ENCODE measurements around the gene RAB4B.
"Not testable (repeated sequence)": the region's sequence is repeated elsewhere in the genome, so short reads cannot be mapped to it uniquely, and the experiment has no call there.

RAB4B gene, protein sequence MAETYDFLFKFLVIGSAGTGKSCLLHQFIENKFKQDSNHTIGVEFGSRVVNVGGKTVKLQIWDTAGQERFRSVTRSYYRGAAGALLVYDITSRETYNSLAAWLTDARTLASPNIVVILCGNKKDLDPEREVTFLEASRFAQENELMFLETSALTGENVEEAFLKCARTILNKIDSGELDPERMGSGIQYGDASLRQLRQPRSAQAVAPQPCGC

DNA sequence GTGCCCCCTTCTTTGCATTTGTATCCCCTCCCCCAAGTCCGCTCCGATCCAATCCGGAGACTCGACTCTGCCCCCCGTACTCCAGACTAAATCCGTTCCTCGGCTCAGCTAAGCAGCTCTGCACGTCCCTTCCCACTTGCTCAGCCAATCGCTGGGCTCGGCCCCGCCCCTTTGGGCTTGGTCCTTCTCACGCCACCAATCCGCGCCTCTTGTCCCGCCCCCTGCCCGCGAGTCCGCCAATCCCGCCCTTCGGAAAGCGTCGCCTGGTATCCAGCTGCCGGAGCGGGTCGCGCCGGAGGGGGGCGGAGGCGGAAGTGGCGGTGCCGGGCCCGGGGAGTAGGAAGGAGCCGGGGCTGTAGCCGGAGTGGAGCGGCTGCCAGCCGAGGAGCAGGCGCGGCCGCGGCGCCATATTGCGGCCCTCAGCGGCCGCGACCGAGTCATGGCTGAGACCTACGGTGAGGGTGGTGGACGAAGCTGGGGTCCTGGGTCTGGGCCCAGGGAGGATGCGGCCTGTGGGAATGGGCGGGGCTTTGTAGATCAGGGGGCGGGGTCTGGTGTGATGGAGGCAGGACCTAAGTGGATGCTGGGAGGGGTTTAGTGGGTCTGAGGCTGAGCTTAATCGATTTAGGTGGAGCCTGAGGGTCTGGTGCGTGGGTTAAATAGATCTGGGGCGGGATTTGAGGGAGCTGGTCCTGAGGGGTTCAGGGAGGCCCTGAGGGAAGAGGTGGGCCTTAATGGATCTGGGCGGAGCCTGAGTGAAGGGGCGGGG lies at the start of gene RAB4B:
Gene RAB4B, plus strand, starts transcription at position 311 of the 769 bp plus-strand sequence. Its CDS starts 129 bp downstream, at position 440.
- DNase-seq (ENCODE audit: low read depth in 1 of 2, low spot score in 1 of 2), result peak; percentile 100

DNA sequence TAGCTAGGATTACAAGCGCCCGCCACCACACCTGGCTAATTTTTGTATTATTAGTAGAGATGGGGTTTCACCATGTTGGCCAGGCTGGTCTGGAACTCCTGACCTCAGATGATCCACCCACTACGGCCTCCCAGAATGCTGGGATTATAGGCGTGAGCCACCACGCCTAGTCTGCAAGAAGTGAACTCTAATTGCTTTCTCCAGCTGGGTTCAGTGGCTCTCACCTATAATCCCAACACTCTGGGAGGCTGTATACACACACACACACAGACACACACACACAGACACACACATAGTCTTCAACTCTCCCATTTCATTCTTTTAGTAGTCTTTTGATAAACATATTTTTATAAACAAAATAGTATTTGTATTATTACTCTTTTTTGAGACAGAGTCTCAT lies 48.0 kb upstream of the RAB4B start:
- DNase-seq (ENCODE audit: low read depth in 1 of 2, low spot score in 1 of 2), result not testable (repeated sequence)

DNA sequence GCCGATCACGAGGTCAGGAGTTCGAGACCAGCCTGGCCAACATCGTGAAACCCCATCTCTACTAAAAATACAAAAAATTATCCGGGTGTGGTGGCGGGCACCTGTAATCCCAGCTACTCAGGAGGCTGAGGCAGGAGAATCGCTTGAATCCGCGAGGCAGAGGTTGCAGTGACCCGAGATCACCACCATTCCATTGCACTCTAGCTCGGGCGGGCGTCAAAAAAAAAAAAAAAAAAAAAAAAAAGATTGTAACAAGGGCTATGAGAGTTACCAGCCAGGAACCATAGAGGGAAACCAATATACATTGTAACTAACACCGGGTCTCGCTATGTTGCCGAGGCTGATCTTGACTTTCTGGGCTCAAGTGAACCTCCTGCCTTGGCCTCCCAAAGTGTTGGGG lies 45.7 kb upstream of the RAB4B start:
- not testable (repeated sequence) for DNase-seq (ENCODE audit: low read depth in 1 of 2, low spot score in 1 of 2)

DNA sequence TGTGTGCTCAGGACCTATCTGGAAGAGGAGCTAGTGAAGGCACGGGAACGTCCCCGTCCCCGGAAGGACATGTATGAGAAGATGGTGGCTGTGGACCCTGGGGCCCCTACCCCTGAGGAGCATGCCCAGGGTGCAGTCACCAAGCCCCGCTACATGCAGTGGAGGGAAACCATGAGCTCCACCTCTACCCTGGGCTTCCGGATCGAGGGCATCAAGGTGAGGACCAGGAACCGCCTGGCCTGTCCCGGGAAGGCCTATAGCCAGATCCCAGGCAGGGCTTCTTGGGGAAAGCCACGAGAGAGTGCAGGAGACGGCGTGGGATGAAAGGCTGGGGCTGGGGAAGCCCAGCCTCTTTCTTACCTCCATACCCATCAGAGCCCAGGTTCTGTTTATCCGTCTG lies 44.9 kb upstream of the RAB4B start:
- DNase-seq (ENCODE audit: low read depth in 1 of 2, low spot score in 1 of 2), result no peak

DNA sequence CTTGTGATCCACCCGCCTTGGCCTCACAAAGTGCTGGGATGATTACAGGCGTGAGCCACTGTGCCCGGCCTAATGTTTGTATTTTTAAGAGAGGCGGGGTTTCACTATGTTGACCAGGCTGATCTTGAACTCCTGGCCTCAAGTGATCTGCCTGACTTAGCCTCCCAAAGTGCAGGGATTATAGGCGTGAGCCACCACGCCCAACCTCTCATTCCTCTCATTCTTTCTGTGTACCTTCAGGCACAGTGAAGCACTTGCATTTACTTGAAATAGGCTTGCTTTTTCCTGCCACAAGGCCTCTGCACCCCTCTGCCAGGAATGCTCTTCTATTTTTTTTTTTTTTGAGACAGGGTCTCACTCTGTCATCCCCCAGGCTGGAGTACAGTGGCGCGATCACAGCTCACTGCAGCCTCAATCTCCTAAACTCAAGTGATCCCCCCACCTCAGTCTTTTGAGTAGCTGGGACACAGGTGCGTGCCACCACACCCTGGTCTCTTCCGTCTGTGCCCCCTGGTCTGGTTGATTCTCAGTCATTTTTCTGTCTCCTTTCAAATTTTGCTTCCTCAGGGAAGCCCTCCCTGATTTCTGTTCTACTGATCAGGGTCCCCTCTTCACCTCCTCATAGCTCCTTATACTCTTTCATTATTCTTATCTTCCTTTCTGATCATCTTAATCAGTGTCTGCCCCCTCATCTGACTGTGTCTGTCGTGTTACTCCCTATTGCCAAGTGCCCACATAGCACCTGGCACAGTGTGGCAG lies 42.9 kb upstream of the RAB4B start:
- no peak for DNase-seq (ENCODE audit: low read depth in 1 of 2, low spot score in 1 of 2)

DNA sequence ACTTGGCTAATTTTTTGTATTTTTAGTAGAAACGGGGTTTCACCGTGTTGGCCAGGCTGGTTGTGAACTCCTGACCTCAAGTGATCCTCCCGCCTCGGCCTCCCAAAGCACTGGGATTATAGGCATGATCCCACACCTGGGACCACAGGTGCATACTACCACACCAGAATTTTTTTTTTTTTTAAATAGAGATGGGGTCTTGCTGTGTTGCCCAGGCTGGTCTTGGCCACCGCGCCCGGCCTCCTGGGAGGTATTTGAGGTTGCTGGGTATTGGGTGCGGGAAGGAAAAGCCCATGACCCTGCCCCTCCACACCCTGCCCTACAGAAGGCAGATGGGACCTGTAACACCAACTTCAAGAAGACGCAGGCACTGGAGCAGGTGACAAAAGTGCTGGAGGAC lies 41.4 kb upstream of the RAB4B start:
- DNase-seq (ENCODE audit: low read depth in 1 of 2, low spot score in 1 of 2), result no peak

DNA sequence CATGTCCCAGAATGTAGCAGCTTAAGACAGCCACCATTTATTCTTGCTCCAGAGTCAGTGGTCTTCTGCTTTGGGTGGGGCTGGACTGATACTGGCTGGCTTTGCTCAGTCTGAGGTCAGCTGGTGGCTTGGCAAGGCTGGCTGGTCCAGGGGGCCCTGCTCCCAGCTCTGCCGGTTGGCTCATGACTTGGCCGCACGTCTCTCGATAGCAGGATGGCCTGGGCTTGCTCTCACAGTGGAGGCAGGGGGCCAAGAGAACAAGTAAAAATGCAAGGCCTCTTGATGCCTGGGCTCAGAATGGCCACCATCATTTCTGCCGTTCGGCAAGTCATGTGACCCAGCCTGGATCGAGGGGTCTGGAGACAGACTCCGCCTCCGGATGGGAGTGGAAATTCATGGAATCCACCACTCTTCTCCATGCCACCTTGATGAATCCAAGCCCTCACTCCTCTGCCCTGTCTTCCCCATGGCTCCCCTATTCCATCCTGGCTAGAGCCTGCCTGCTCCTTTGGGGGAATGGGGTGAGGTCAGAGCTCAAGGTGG lies 40.9 kb upstream of the RAB4B start:
- no peak for DNase-seq (ENCODE audit: low read depth in 1 of 2, low spot score in 1 of 2)

DNA sequence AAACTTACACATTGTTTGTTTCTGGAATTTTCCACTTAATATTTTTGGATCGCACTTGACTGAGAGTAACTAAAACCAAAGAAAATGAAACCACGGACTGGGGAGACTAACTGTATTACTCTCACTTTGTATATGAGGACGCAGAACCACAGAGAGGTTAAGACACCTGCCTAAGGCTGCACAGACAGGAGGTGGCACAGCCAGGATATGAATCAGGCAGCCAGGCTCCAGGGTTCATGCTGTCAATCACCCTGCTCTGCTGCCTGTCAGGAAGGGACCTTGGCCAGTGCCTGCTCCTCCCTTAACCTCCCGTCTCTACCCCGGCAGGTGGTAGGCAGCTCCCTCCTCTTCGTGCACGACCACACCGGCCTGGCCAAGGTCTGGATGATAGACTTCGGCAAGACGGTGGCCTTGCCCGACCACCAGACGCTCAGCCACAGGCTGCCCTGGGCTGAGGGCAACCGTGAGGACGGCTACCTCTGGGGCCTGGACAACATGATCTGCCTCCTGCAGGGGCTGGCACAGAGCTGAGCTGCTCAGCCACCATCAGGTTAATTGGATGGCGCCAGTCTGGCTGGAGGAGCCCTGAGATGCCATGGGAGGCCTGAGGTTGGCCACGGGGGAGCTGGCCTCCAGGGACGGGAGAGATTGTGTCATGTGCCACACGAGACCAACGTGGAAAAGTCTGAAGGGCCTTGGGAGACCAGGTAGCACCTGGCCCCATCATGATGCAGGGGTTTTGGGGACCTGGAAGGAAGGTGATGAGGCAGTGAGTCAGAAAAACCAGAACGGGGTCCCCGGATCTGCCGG lies 38.8 kb upstream of the RAB4B start:
- DNase-seq (ENCODE audit: low read depth in 1 of 2, low spot score in 1 of 2), result no peak

DNA sequence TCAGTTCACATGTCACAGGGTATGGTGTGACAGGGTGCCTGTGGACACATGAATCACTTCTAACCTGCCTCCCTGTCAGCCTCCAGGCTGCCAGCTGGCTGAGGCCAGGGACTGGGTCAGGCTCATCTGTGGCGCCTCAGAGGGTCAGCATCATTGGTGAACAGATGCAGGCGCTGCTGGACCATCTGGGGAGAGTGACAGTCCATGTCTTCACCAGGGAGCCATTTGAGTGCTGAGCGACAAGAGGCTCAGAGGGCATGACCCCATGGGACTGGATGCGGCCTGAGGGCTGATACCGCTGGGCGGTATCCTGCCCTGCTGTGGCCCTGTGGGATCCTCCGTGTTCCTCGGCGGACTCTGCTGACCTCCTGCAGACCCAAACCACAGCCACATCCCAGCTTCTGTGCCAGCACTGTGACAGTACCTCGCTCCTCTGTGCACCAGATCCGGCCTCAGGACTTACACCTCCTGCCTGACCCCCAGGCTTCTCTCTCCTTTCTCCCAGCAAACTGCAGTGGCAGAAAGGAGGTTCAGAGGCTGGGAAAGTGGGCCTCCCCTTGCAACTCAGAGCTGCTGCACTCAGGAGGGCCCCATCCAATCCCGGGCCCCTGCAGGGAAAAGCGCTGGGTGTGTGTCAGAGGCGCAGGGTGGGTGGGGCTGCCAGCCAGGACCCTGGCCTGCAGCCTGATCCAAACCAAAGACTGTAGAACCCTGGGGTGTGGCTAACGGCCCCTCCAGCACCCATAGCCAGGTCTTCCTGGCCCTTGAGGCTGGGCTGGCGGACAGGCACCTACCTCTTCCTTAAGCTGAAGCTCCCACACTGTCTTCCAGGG lies 38.0 kb upstream of the RAB4B start:
- DNase-seq (ENCODE audit: low read depth in 1 of 2, low spot score in 1 of 2), result no peak

DNA sequence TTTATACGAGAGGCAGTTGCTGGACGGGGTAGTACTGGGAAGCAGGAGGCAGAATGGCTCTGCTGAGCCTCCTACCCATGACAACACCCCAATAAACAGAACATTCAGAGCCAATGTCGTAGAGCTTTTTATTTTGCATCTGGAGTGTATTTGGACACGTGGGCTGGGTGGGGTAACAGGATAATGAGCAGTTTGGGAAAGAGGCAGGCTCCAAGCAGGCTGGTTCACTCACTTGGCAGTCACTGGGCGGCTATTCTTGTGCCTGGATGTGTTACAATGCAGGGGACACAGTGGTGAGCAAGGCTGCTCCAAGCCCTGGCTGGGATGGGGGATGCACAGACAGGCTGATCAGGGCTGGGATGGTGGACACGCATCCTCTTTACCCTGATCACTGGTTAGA lies 37.3 kb upstream of the RAB4B start:
- no peak for DNase-seq (ENCODE audit: low read depth in 1 of 2, low spot score in 1 of 2)

DNA sequence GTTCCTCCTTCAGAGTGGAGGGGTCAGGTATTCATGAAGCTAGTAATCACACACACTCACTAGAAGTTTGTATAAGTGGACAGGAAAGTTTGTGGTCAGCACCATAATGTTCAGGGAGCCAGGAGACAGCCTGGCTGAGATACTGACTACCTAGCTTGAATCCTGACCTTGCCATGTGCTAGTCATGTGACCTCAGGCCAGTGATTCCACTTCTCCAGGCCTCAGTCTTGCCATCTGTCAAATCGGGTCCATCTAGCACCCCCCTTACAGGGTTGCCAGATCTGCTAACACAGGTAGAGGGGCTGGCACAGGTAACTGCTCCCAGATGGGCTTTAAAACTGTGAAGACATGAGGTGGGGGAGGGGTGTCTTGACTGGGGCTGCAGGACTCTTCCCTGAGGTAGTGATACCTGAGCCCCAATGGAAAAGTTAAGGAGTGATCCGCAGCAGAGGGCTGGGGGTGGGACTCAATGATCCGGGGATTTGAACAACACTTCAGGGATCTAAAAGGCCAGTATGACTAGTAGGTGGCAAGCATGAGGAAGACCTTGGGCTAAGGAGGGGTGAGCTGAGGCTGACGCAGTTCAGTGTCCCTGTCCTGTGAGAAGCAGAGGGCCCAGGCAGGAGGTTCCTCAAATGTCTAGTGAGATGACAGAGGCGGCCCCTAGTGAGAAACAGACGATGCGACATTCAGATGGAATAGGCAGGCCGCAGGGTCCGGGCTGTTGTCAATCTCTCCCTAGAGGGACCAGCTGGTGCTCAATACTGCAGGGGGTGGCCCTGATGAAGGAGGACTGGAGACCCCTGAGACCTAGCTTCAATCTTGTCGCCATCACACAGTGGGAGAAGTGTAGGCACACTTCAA lies 36.3 kb upstream of the RAB4B start:
- DNase-seq (ENCODE audit: low read depth in 1 of 2, low spot score in 1 of 2), result no peak

DNA sequence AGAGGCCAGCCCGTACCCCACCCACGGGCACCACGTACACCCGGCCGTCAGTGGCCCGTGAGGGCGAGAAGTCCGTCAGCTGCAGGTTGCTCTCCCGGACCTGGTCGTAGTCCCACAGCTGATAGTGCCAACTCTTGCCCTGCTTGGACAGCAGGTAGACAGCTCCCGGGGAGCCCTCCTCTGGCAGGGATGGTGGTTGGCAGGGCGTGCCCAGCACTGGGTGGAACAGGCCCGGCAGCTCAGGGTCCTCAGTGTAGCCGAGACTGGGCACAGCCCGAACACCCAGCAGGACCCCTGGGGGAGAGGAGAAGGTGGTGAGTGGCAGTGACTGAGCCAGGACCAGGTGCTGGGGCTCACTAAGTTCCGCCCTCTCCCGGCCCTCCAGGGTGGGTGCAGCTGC lies 35.6 kb upstream of the RAB4B start:
- no peak for DNase-seq (ENCODE audit: low read depth in 1 of 2, low spot score in 1 of 2)

DNA sequence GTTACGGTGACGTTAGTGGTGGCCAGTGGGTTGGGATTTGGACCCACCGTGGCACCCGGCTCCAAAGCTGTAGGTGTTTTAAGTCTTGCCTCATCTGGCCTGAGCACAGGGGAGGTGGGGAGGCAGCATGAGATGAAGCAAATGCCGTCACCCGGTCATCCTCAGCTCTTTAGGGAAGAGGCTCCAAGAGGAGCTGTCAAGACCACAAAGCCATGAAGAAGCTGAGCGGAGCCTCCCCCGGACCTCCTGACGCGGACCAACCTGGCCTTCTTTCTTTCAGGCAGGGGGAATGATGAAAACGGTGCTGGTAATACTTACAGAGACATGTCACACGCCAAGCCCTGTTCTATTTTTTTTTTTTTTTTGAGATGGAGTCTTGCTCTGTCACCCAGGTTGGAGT lies 35.2 kb upstream of the RAB4B start:
- no peak for DNase-seq (ENCODE audit: low read depth in 1 of 2, low spot score in 1 of 2)

DNA sequence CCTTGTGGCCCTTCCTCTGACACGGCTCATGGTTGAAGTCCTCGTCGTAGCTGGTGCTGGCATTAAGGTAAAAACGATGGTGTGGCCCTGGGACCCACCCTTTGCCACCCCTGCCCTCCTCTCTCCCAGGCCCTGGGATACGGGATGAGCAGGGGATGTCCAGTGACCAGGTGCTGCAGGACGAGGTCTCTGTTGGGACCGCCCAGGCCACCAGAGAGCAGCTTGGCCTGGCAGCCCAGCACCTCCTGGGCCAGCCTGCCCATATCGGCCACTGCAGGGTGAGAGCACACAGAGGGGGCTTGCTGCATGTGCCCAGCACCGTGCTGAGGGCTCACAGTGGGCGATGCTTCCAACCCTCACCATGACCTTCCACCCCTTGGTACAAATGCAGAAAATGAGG lies 34.1 kb upstream of the RAB4B start:
- no peak for DNase-seq (ENCODE audit: low read depth in 1 of 2, low spot score in 1 of 2)

DNA sequence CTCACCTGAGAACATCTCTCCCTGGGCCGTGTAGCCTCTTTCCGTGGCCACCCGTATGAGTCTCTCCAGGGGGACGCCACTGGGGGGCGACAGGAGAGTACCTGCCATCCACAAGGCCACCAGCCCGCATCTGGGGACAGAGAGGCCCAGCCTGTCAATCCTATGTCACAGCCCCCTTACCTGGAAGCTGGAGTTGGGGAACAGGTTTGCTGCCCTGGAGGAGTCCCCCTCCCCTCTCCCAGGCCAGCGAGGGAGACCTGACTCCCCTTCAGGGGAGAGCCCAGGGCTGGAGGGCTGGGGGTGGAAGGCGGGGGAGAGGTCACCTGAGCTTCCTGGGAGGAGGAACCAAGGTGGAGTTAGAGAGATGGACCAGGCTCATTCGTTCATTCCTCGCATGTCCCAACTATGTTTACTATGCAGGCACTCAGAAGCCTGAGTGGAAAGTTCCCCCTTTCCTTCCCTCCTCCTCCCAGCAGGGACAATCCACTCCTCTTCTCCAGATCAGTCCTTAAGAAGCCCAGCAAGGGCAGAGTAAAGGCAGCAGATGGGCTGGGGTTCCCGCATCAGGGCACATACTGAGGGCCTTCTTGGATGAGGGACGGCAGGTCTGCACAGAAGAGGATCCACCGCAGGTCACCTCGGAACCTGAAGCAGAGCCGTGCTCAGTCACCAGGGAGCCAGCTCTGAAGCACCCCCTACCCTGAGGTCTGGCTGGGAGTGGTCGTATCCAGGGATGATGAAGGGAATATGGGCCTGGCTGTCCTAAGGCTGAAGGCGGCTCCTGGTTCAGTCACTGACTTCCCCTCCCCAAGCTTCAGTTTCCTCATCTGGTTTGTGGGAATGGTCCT lies 33.3 kb upstream of the RAB4B start:
- DNase-seq (ENCODE audit: low read depth in 1 of 2, low spot score in 1 of 2), result no peak

DNA sequence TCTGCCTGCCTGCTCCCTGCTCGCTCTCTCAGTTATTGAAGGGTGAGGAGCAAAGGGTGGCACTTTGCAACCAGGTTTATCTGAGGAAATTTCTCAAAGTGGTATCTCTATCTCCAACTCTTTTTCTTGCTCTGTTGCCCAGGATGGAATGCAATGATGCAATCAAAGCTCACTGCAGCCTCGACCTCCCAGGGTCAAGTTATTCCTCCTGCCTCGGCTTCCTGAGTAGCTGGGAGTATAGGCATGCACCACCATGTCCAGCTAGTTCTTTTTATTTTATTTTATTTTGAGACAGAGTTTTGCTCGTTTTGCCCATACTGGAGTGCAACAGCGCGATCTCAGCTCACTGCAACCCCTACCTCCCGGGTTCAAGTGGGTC lies 32.7 kb upstream of the RAB4B start:
- no peak for DNase-seq (ENCODE audit: low read depth in 1 of 2, low spot score in 1 of 2)

DNA sequence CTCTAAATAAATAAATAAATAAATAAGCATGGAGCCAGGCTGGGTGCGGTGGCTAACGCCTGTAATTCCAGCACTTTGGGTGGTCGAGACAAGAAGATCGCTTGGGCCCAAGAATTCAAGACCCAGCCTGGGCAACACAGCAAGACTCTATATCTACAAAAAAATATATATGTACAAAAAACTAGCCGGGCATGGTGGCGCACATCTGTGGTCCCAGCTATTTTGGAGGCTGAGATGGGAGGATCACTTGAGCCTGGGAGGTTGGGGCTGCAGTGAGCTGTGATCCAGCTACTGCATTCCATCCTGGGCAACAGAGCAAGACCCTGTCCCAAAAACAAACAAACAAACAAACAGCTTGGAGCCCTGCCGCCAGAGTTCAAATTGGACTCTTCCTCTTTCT lies 30.5 kb upstream of the RAB4B start:
- DNase-seq (ENCODE audit: low read depth in 1 of 2, low spot score in 1 of 2), result no peak
